ENCODE measurements around the gene ODF2. TPM values are rescaled to one million over a fixed set of nuclear protein-coding genes. Genes with fewer than 3 reads are reported as not detected.

Gene ODF2
- total RNA-seq (2014; rRNA removed; shearing (Covaris generic)): 23.5 and 26.9 TPM in 2 replicates
- polyA plus RNA-seq (2016; fragmentation: Nextera tagmentation; extraction: Ambion mirVana): 13.2 and 17.5 TPM in 2 replicates
- long read RNA-seq, partial matches to known transcripts: 4 of 11 reads
- long read RNA-seq, other reads (novel, unspliced or antisense): 6 of 11 reads

DNA sequence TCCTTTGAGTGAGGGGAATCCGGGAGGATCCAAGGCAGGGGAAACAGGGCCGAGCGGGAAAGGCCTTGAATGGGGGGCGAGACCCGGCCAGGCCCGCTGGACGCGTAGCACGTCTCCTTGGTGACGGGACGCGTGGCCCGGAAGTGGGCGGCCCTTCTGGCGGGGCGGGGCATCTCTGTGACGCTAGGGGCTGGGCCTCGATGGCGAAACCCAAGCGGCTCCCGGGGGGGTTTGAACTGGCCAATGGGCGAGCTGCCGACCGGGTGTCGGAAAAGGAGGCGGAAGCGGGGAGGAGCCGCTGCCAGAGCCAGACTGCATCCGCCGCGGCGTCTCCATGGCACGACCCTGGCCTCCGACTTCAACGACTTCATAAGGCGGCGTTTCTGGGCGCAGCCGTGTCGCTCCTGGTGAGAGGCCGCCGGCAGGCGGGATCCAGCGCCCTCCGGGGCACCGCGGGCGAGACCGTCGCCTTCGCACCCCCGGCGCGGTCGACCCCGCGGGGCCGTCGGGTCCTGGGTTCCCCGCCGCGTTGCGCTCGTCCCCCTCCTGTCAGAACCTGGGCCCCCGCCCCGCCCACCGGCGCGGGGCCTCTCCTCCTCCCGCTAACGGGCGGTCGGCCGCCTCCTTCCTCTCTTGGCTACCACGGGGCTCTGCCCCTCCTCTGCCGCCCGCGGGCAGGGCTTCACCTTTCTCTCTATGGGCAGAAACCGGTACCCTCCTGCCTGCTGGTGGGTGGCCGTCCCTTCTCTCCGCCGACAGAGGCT is at the start of gene ODF2:
Gene ODF2, plus strand, starts transcription at position 158 of the 764 bp plus-strand sequence. Its CDS starts 86 bp downstream, at position 244.
- H3K36me3 Mint-ChIP-seq (ENCODE audit: low read depth): peaks cover 20% of the 10 kb centered on the region
- peaks cover 38% of the 10 kb centered on the region for H3K27me3 Mint-ChIP-seq (ENCODE audit: insufficient read depth, low read depth, poor library complexity)
- DNase-seq (ENCODE audit: low spot score) (peak; percentile 99), ATAC-seq (peak; percentile 80)
- peaks cover 10% of the 10 kb centered on the region; the same call in 1 of the 2 replicates for H3K4me1 ChIP-seq (ENCODE audit: insufficient read depth)
- H3K27me3 ChIP-seq (ENCODE audit: insufficient read depth): peaks cover 32% of the 10 kb centered on the region
- peak within 1 kb of the TSS; percentile 81 for H3K4me3 Mint-ChIP-seq
- H4K20me1 ChIP-seq (replicated peaks; ENCODE audit: insufficient read depth): peaks cover 16% of the 10 kb centered on the region; the same call in 1 of the 2 replicates
- H3K4me2 ChIP-seq: peak within 1 kb of the TSS; percentile 94
- no peaks in the 10 kb centered on the region for H3K79me2 ChIP-seq (replicated peaks; ENCODE audit: insufficient read depth)
- H3K9me2 ChIP-seq (ENCODE audit: insufficient read depth): no peaks in the 10 kb centered on the region
- 0 out of 2 replicates have a peak within 1 kb of the TSS, but pooled peaks have one; percentile 39 for H3K27ac ChIP-seq (ENCODE audit: low read depth)
- H3K36me3 ChIP-seq (ENCODE audit: insufficient read depth): peaks cover 6% of the 10 kb centered on the region; the same call in 1 of the 2 replicates
- H3K27ac Mint-ChIP-seq: peak within 1 kb of the TSS; percentile 89
- peaks cover 12% of the 10 kb centered on the region for H3K4me1 Mint-ChIP-seq
- no peaks in the 10 kb centered on the region for H3K9me3 Mint-ChIP-seq
- peaks cover 9% of the 10 kb centered on the region; the same call in 1 of the 2 replicates for H3F3A ChIP-seq (replicated peaks; ENCODE audit: low read depth)
- peak within 1 kb of the TSS; percentile 92 for H3K4me3 ChIP-seq
- TF ChIP-seq CREB1 (CRISPR knock-in tag; IDR thresholded peaks at IDR 0.05; ENCODE audit: low read depth): peak; percentile 88
- TF ChIP-seq EZH2 (IDR thresholded peaks at IDR 0.05; ENCODE audit: low read depth, unreplicated experiment): no peak
- no peak for TF ChIP-seq ZNF114 (CRISPR knock-in tag; IDR thresholded peaks at IDR 0.05)
- TF ChIP-seq, protein P1, sequence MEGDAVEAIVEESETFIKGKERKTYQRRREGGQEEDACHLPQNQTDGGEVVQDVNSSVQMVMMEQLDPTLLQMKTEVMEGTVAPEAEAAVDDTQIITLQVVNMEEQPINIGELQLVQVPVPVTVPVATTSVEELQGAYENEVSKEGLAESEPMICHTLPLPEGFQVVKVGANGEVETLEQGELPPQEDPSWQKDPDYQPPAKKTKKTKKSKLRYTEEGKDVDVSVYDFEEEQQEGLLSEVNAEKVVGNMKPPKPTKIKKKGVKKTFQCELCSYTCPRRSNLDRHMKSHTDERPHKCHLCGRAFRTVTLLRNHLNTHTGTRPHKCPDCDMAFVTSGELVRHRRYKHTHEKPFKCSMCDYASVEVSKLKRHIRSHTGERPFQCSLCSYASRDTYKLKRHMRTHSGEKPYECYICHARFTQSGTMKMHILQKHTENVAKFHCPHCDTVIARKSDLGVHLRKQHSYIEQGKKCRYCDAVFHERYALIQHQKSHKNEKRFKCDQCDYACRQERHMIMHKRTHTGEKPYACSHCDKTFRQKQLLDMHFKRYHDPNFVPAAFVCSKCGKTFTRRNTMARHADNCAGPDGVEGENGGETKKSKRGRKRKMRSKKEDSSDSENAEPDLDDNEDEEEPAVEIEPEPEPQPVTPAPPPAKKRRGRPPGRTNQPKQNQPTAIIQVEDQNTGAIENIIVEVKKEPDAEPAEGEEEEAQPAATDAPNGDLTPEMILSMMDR (conservative IDR thresholded peaks at IDR 0.05; ENCODE audit: low read depth in 2 of 2): no peak
- peak; percentile 67; the same call in 1 of the 2 replicates for TF ChIP-seq POLR2AphosphoS5 (IDR thresholded peaks at IDR 0.05; ENCODE audit: low read depth)
- TF ChIP-seq, protein P2, sequence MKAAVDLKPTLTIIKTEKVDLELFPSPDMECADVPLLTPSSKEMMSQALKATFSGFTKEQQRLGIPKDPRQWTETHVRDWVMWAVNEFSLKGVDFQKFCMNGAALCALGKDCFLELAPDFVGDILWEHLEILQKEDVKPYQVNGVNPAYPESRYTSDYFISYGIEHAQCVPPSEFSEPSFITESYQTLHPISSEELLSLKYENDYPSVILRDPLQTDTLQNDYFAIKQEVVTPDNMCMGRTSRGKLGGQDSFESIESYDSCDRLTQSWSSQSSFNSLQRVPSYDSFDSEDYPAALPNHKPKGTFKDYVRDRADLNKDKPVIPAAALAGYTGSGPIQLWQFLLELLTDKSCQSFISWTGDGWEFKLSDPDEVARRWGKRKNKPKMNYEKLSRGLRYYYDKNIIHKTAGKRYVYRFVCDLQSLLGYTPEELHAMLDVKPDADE (IDR thresholded peaks at IDR 0.05): no peak; the same call in 1 of the 2 replicates
- H2AFZ ChIP-seq: peak within 1 kb of the TSS; percentile 98

DNA sequence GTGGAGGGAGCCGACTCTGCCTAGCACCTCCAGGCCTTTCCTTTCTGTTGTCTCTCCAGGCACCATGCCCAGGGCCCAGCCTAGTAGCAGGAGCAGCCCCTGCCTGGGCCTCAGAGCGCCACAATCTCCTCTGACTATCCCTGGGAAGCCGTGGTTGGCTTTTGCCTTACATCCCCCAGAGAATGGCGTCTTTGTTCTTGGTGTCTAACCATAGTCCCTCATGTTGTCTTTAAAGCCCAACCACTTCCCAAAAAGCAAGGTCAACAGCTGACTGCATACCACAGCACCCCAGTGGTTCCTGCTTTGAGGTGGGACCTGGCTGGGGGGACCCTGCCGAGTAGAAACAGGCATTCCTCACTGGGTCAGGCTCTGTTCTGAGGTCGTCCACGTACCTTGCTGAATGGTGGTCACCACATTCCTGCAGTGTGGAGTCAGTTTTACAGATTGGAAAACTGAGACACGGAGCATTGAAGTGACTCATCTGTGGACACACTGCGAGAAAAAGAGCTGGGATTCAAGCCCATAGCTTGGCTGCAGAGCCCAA is 48.9 kb upstream of the ODF2 start:
- Histone ChIP-seq H3F3A (replicated peaks; ENCODE audit: low read depth) (peaks cover 14% of the 10 kb centered on the region; the same call in 1 of the 2 replicates), H3K27me3 (ENCODE audit: insufficient read depth) (peaks cover 100% of the 10 kb centered on the region)
- no peak overlapping the region for H3K4me3 Mint-ChIP-seq
- no peak for TF ChIP-seq STAT1 (IDR thresholded peaks at IDR 0.05; ENCODE audit: unreplicated experiment)
- no peak for TF ChIP-seq EZH2phosphoT487 (IDR thresholded peaks at IDR 0.05; ENCODE audit: unreplicated experiment)
- no peak for TF ChIP-seq EZH2 (IDR thresholded peaks at IDR 0.05; ENCODE audit: low read depth, unreplicated experiment)
- TF ChIP-seq, protein P3, sequence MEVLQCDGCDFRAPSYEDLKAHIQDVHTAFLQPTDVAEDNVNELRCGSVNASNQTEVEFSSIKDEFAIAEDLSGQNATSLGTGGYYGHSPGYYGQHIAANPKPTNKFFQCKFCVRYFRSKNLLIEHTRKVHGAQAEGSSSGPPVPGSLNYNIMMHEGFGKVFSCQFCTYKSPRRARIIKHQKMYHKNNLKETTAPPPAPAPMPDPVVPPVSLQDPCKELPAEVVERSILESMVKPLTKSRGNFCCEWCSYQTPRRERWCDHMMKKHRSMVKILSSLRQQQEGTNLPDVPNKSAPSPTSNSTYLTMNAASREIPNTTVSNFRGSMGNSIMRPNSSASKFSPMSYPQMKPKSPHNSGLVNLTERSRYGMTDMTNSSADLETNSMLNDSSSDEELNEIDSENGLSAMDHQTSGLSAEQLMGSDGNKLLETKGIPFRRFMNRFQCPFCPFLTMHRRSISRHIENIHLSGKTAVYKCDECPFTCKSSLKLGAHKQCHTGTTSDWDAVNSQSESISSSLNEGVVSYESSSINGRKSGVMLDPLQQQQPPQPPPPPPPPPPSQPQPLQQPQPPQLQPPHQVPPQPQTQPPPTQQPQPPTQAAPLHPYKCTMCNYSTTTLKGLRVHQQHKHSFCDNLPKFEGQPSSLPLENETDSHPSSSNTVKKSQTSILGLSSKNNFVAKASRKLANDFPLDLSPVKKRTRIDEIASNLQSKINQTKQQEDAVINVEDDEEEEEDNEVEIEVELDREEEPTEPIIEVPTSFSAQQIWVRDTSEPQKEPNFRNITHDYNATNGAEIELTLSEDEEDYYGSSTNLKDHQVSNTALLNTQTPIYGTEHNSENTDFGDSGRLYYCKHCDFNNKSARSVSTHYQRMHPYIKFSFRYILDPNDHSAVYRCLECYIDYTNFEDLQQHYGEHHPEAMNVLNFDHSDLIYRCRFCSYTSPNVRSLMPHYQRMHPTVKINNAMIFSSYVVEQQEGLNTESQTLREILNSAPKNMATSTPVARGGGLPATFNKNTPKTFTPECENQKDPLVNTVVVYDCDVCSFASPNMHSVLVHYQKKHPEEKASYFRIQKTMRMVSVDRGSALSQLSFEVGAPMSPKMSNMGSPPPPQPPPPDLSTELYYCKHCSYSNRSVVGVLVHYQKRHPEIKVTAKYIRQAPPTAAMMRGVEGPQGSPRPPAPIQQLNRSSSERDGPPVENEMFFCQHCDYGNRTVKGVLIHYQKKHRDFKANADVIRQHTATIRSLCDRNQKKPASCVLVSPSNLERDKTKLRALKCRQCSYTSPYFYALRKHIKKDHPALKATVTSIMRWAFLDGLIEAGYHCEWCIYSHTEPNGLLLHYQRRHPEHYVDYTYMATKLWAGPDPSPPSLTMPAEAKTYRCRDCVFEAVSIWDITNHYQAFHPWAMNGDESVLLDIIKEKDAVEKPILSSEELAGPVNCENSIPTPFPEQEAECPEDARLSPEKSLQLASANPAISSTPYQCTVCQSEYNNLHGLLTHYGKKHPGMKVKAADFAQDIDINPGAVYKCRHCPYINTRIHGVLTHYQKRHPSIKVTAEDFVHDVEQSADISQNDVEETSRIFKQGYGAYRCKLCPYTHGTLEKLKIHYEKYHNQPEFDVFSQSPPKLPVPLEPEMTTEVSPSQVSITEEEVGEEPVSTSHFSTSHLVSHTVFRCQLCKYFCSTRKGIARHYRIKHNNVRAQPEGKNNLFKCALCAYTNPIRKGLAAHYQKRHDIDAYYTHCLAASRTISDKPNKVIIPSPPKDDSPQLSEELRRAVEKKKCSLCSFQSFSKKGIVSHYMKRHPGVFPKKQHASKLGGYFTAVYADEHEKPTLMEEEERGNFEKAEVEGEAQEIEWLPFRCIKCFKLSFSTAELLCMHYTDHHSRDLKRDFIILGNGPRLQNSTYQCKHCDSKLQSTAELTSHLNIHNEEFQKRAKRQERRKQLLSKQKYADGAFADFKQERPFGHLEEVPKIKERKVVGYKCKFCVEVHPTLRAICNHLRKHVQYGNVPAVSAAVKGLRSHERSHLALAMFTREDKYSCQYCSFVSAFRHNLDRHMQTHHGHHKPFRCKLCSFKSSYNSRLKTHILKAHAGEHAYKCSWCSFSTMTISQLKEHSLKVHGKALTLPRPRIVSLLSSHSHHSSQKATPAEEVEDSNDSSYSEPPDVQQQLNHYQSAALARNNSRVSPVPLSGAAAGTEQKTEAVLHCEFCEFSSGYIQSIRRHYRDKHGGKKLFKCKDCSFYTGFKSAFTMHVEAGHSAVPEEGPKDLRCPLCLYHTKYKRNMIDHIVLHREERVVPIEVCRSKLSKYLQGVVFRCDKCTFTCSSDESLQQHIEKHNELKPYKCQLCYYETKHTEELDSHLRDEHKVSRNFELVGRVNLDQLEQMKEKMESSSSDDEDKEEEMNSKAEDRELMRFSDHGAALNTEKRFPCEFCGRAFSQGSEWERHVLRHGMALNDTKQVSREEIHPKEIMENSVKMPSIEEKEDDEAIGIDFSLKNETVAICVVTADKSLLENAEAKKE (CRISPR knock-in tag; IDR thresholded peaks at IDR 0.05): no peak

More for the DNA sequence above, 48.9 kb upstream of the ODF2 start:
- Histone ChIP-seq H3K27ac (ENCODE audit: low read depth) (no peak overlapping the region), H3K4me1 (ENCODE audit: insufficient read depth) (peaks cover 35% of the 10 kb centered on the region), H4K20me1 (replicated peaks; ENCODE audit: insufficient read depth) (no peaks in the 10 kb centered on the region; the same call in 1 of the 2 replicates), H3K4me3 (no peak overlapping the region), H3K79me2 (replicated peaks; ENCODE audit: insufficient read depth) (no peaks in the 10 kb centered on the region), H3K9me2 (ENCODE audit: insufficient read depth) (no peaks in the 10 kb centered on the region), H3K36me3 (ENCODE audit: insufficient read depth) (no peaks in the 10 kb centered on the region), H2AFZ (no peak overlapping the region), H3K4me2 (no peak overlapping the region)
- Mint-ChIP-seq H3K4me1 (peaks cover 40% of the 10 kb centered on the region), H3K36me3 (ENCODE audit: low read depth) (no peaks in the 10 kb centered on the region), H3K27me3 (ENCODE audit: insufficient read depth, low read depth, poor library complexity) (peaks cover 94% of the 10 kb centered on the region), H3K27ac (no peak overlapping the region), H3K9me3 (0 out of 3 replicates have a peak, but pooled peaks cover 2% of the 10 kb centered on the region)
- DNase-seq (ENCODE audit: low spot score) (no peak), ATAC-seq (no peak; the same call in 2 of the 3 replicates)

Data from GM23338 (cell line).